Sigmoid colon (tissue), 4 donors: ENCODE measurements around the gene SNIP1.

ENCODE experiments used
- CTCF ChIP-seq, 4 experiments: fragments of 450-650 bp in 3 of 4; fragments of 200-600 bp in 1 of 4; IDR thresholded peaks; one replicate each; pipeline ENCODE4 v1.5.1; 2016 to 2019; ENCODE audit warnings: antibody characterized with exemption in 4 of 4, mild to moderate bottlenecking in 3 of 4, moderate library complexity in 2 of 4
- EP300 ChIP-seq, 4 donors: sonication (generic); formaldehyde crosslinking; IDR thresholded peaks; one replicate each; pipeline ENCODE4 v1.6.1; 2017; ENCODE audit warnings: antibody characterized with exemption in 4 of 4
- POLR2A ChIP-seq, 2 donors: fragments of 450-650 bp; IDR thresholded peaks; one replicate each; pipeline ENCODE4 v1.6.1; 2016; ENCODE audit warnings: antibody characterized with exemption in 2 of 2, mild to moderate bottlenecking in 2 of 2, moderate library complexity in 2 of 2

GRCh38 chr1:37593726-37594125 is 39.6 kb upstream of the SNIP1 start:
- no peak for TF ChIP-seq POLR2A (IDR thresholded peaks at IDR 0.05)
- no peak for TF ChIP-seq CTCF (IDR thresholded peaks at IDR 0.05)
- TF ChIP-seq EP300 (IDR thresholded peaks at IDR 0.05): no peak
